Kidney epithelial cell (primary cell): ENCODE data around the gene PEX5L. TPM values are rescaled to one million over a fixed set of nuclear protein-coding genes. Genes with fewer than 3 reads are reported as not detected.

Experiments
- DNase-seq: peaks from one replicate; pipeline ENCODE4 v3.0.0-alpha.2; 2010; ENCODE audit warnings: low read depth
- H3K27me3 ChIP-seq: 2 replicates; pipeline ENCODE4 v1.6.0; 2011; ENCODE audit warnings: low read length; ENCODE audit not compliant: control insufficient read depth, insufficient read depth
- H3K36me3 ChIP-seq: 2 replicates; pipeline ENCODE4 v1.5.1; 2011; ENCODE audit warnings: low read length; ENCODE audit not compliant: control insufficient read depth, insufficient read depth
- H3K4me3 ChIP-seq: 2 replicates; pipeline ENCODE4 v1.5.1; 2011; ENCODE audit warnings: low read depth, mild to moderate bottlenecking, control low read depth, low read length
- CTCF ChIP-seq: IDR thresholded peaks from 2 replicates; pipeline ENCODE4 v1.5.1; 2011; ENCODE audit warnings: mild to moderate bottlenecking, moderate library complexity, low read length, control low read depth, inconsistent platforms; ENCODE audit not compliant: insufficient read depth, poor library complexity, severe bottlenecking
- total RNA-seq: library from RNA; depleted of rRNA; stranded (reverse); fragments of >200 nt; gene quantifications from 2 replicates; pipeline ENCODE4 v1.2.3, GENCODE V29; 2015

PEX5L gene
- total RNA-seq, 1 donor from 2014 or later, result 0.04 TPM

GRCh38 chr3:179811321-179812095 lies 225.2 kb downstream of the PEX5L start:
- H3K27me3 ChIP-seq, result no peaks in the 10 kb centered on the region
- H3K36me3 ChIP-seq, result no peaks in the 10 kb centered on the region
- peak; percentile 35 for DNase-seq
- peak; percentile 74 for TF ChIP-seq CTCF
- no peak overlapping the region for H3K4me3 ChIP-seq

- no peak overlapping the region for H3K4me3 ChIP-seq
- no peak for DNase-seq
- H3K36me3 ChIP-seq, result no peaks in the 10 kb centered on the region
- no peaks in the 10 kb centered on the region for H3K27me3 ChIP-seq
- TF ChIP-seq CTCF, result no peak
Measured at GRCh38 chr3:179809639-179810038, 227.1 kb downstream of the PEX5L start.

- TF ChIP-seq CTCF, result no peak
- Histone ChIP-seq H3K36me3 (no peaks in the 10 kb centered on the region), H3K27me3 (no peaks in the 10 kb centered on the region), H3K4me3 (no peak overlapping the region)
- no peak for DNase-seq
Measured at GRCh38 chr3:179807588-179807987, 229.1 kb downstream of the PEX5L start.

GRCh38 chr3:179806177-179806576 lies 230.6 kb downstream of the PEX5L start:
- Histone ChIP-seq H3K36me3 (no peaks in the 10 kb centered on the region), H3K27me3 (no peaks in the 10 kb centered on the region), H3K4me3 (no peak overlapping the region)
- TF ChIP-seq CTCF, result no peak
- DNase-seq, result no peak

- Histone ChIP-seq H3K36me3 (no peaks in the 10 kb centered on the region), H3K4me3 (no peak overlapping the region), H3K27me3 (no peaks in the 10 kb centered on the region)
- no peak for TF ChIP-seq CTCF
- DNase-seq, result no peak
Measured at GRCh38 chr3:179801856-179802255, 234.9 kb downstream of the PEX5L start.

GRCh38 chr3:179801263-179801662 lies 235.5 kb downstream of the PEX5L start:
- H3K36me3 ChIP-seq, result no peaks in the 10 kb centered on the region
- H3K27me3 ChIP-seq, result no peaks in the 10 kb centered on the region
- H3K4me3 ChIP-seq, result no peak overlapping the region
- peak; percentile 56 for DNase-seq
- no peak for TF ChIP-seq CTCF
